Measurements from ENCODE around the gene LAMTOR2. TPM values are rescaled to one million over a fixed set of nuclear protein-coding genes. Genes with fewer than 3 reads are reported as not detected.

Gene LAMTOR2
- total RNA-seq, 1 experiment from 2014 or later: 49.4 TPM

DNA sequence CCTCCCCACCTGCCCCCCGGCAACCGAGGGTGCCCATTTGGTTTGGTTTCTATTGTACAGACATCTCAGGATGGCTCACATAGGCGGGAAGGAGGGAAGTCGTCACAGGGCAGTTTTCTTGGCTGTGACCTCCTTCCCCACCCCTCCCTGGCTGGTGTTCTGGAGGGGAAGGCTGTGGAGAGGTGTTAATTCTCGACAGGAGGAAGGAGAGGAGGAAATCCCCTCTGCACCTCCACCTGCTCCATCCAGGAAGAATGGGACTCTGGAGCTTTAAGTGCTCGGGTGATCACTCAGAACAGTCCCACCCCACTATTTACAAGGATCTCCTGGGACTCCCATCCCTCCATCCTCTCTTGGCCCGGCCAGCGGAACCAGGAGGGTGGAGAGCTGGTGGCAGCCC lies 20.1 kb downstream of the LAMTOR2 start:
- POLR2A ChIA-PET: no interaction called here
- Mint-ChIP-seq H3K4me1 (ENCODE audit: low read depth, unreplicated experiment) (peaks cover 6% of the 10 kb centered on the region), H3K9me3 (ENCODE audit: unreplicated experiment) (no peaks in the 10 kb centered on the region), H3K27me3 (ENCODE audit: insufficient read depth, unreplicated experiment) (no peaks in the 10 kb centered on the region), H3K4me3 (ENCODE audit: unreplicated experiment) (no peak overlapping the region), H3K36me3 (ENCODE audit: insufficient read depth, unreplicated experiment) (peaks cover 29% of the 10 kb centered on the region), H3K27ac (ENCODE audit: unreplicated experiment) (no peak overlapping the region)
- TF ChIP-seq, protein P1, sequence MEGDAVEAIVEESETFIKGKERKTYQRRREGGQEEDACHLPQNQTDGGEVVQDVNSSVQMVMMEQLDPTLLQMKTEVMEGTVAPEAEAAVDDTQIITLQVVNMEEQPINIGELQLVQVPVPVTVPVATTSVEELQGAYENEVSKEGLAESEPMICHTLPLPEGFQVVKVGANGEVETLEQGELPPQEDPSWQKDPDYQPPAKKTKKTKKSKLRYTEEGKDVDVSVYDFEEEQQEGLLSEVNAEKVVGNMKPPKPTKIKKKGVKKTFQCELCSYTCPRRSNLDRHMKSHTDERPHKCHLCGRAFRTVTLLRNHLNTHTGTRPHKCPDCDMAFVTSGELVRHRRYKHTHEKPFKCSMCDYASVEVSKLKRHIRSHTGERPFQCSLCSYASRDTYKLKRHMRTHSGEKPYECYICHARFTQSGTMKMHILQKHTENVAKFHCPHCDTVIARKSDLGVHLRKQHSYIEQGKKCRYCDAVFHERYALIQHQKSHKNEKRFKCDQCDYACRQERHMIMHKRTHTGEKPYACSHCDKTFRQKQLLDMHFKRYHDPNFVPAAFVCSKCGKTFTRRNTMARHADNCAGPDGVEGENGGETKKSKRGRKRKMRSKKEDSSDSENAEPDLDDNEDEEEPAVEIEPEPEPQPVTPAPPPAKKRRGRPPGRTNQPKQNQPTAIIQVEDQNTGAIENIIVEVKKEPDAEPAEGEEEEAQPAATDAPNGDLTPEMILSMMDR (IDR thresholded peaks at IDR 0.05; ENCODE audit: insufficient read depth in 1 of 2, low read depth in 1 of 2, low read length in 1 of 2, severe bottlenecking in 1 of 2, unreplicated experiment in 1 of 2): no peak
- peaks cover 1% of the 10 kb centered on the region; the same call in 1 of the 2 replicates for H3K36me3 ChIP-seq (ENCODE audit: control insufficient read depth, insufficient read depth, low read length)
- DNase-seq: no peak
- no peaks in the 10 kb centered on the region for H3K9me3 ChIP-seq
- no peaks in the 10 kb centered on the region for H3K27me3 ChIP-seq (replicated peaks; ENCODE audit: control insufficient read depth, insufficient read depth, low read length)
- intact Hi-C loops (cut with micrococcal nuclease; ENCODE audit: unreplicated experiment): no loop called here
- no peaks in the 10 kb centered on the region for H3K4me1 ChIP-seq
- no peak overlapping the region for H3K4me3 ChIP-seq (ENCODE audit: low read depth, low read length)
- CTCF ChIA-PET: no interaction called here
- BruUV-seq (replicated peaks): no TSS peak

DNA sequence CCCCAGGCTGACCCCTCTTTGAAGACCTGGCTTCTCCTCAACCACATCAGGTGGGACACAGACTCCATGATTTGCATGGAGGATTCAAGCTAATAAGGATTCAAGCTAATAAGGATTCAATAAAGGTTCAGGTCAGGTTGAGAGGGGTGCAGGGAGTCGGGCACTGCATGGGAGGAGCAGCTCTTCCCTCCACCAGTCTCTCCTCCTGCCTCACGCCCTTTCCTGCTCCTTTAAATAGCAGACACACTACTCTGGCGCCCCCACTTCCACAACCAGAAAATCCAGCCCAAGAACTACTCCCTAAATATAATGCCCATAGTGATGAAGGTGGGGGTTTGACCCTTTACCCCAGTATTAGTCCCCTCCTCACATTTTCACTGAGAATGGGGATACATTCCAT lies 20.6 kb downstream of the LAMTOR2 start:
- TF ChIP-seq, protein P1 (IDR thresholded peaks at IDR 0.05; ENCODE audit: insufficient read depth in 1 of 2, low read depth in 1 of 2, low read length in 1 of 2, severe bottlenecking in 1 of 2, unreplicated experiment in 1 of 2): no peak
- DNase-seq: no peak
- H3K36me3 Mint-ChIP-seq (ENCODE audit: insufficient read depth, unreplicated experiment): peaks cover 27% of the 10 kb centered on the region
- peaks cover 6% of the 10 kb centered on the region for H3K4me1 Mint-ChIP-seq (ENCODE audit: low read depth, unreplicated experiment)
- H3K27me3 Mint-ChIP-seq (ENCODE audit: insufficient read depth, unreplicated experiment): no peaks in the 10 kb centered on the region
- no peaks in the 10 kb centered on the region for H3K27me3 ChIP-seq (replicated peaks; ENCODE audit: control insufficient read depth, insufficient read depth, low read length)
- H3K9me3 Mint-ChIP-seq (ENCODE audit: unreplicated experiment): no peaks in the 10 kb centered on the region
- intact Hi-C loops (cut with micrococcal nuclease; ENCODE audit: unreplicated experiment): no loop called here
- peaks cover 1% of the 10 kb centered on the region; the same call in 1 of the 2 replicates for H3K36me3 ChIP-seq (ENCODE audit: control insufficient read depth, insufficient read depth, low read length)
- no peaks in the 10 kb centered on the region for H3K9me3 ChIP-seq
- ChIA-PET CTCF (no interaction called here), POLR2A (no interaction called here)
- BruUV-seq (replicated peaks): no TSS peak
- no peak overlapping the region for H3K4me3 ChIP-seq (ENCODE audit: low read depth, low read length)
- no peaks in the 10 kb centered on the region for H3K4me1 ChIP-seq
- H3K4me3 Mint-ChIP-seq (ENCODE audit: unreplicated experiment): no peak overlapping the region
- H3K27ac Mint-ChIP-seq (ENCODE audit: unreplicated experiment): no peak overlapping the region

DNA sequence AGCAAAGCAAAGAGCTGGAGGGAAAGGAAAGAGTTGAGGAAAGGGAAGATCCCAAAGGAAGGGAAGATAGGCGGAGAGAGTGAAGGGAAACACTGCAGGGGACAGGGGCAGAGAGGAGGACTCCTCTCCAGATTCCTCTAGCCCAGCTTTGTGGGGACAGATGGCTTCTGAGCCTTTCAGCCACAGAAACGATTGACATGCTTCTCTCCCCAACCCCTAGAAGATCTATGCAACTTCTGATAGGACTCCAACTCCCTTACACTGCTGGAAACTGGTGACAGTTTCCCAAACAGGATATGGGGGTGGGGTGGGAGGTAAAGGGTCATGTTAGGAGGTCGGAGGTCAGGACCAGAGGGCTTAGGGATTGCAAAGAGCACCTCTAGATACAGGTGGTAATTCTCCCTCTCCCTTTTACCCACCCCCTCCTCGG lies 21.2 kb downstream of the LAMTOR2 start:
- Histone ChIP-seq H3K9me3 (no peaks in the 10 kb centered on the region), H3K36me3 (ENCODE audit: control insufficient read depth, insufficient read depth, low read length) (peaks cover 1% of the 10 kb centered on the region; the same call in 1 of the 2 replicates), H3K4me1 (no peaks in the 10 kb centered on the region), H3K27me3 (replicated peaks; ENCODE audit: control insufficient read depth, insufficient read depth, low read length) (no peaks in the 10 kb centered on the region), H3K4me3 (ENCODE audit: low read depth, low read length) (no peak overlapping the region)
- BruUV-seq (replicated peaks): no TSS peak
- no peak for DNase-seq
- no peaks in the 10 kb centered on the region for H3K27me3 Mint-ChIP-seq (ENCODE audit: insufficient read depth, unreplicated experiment)
- peaks cover 6% of the 10 kb centered on the region for H3K4me1 Mint-ChIP-seq (ENCODE audit: low read depth, unreplicated experiment)
- intact Hi-C loops (cut with micrococcal nuclease; ENCODE audit: unreplicated experiment): no loop called here
- TF ChIP-seq, protein P1 (IDR thresholded peaks at IDR 0.05; ENCODE audit: insufficient read depth in 1 of 2, low read depth in 1 of 2, low read length in 1 of 2, severe bottlenecking in 1 of 2, unreplicated experiment in 1 of 2): no peak
- ChIA-PET CTCF (interaction anchor here (0.5 kb wide), 1 partner anchor 50 kb away, joined by 3 read pairs; no protein-coding TSS in a partner anchor), POLR2A (no interaction called here)
- H3K27ac Mint-ChIP-seq (ENCODE audit: unreplicated experiment): no peak overlapping the region
- H3K9me3 Mint-ChIP-seq (ENCODE audit: unreplicated experiment): no peaks in the 10 kb centered on the region
- H3K4me3 Mint-ChIP-seq (ENCODE audit: unreplicated experiment): no peak overlapping the region
- peaks cover 21% of the 10 kb centered on the region for H3K36me3 Mint-ChIP-seq (ENCODE audit: insufficient read depth, unreplicated experiment)

Measured in Caco-2 (cell line).